H9 (cell line): ENCODE data around the gene OR2M5. TPM values are rescaled to one million over a fixed set of nuclear protein-coding genes. Genes with fewer than 3 reads are reported as not detected.

Experiments used
- DNase-seq: peaks from one replicate; pipeline ENCODE4 v3.0.0-alpha.2; 2017
- H2AFZ ChIP-seq: one replicate; pipeline ENCODE4 v1.6.1; 2013; ENCODE audit warnings: mild to moderate bottlenecking, low read length, control low read depth, moderate library complexity
- H2AK5ac ChIP-seq: 2 replicates; pipeline ENCODE4 v1.6.1; 2013; ENCODE audit warnings: low read length, control low read depth, mixed read lengths; ENCODE audit not compliant: insufficient read length
- H2BK120ac ChIP-seq: one replicate; pipeline ENCODE4 v1.6.1; 2013; ENCODE audit warnings: low read depth, mild to moderate bottlenecking, low read length, control low read depth, inconsistent platforms; ENCODE audit not compliant: poor library complexity, severe bottlenecking
- H2BK12ac ChIP-seq: 2 replicates; pipeline ENCODE4 v1.6.1; 2013; ENCODE audit warnings: low read length, control low read depth, mixed read lengths, low read depth; ENCODE audit not compliant: insufficient read length
- H2BK15ac ChIP-seq: 2 replicates; pipeline ENCODE4 v1.6.1; 2013; ENCODE audit warnings: low read depth, low read length, control low read depth
- H2BK20ac ChIP-seq: one replicate; pipeline ENCODE4 v1.6.1; 2013; ENCODE audit warnings: low read depth, mild to moderate bottlenecking, low read length, control low read depth, inconsistent platforms; ENCODE audit not compliant: poor library complexity, severe bottlenecking
- H2BK5ac ChIP-seq: 2 replicates; pipeline ENCODE4 v1.6.1; 2013; ENCODE audit warnings: low read length, control low read depth, mixed read lengths; ENCODE audit not compliant: insufficient read length
- H3K14ac ChIP-seq: 2 replicates; pipeline ENCODE4 v1.6.1; 2013; ENCODE audit warnings: low read length, control low read depth; ENCODE audit not compliant: insufficient read depth
- H3K18ac ChIP-seq: 2 replicates; pipeline ENCODE4 v1.6.1; 2013; ENCODE audit warnings: low read depth, mild to moderate bottlenecking, mixed read lengths, low read length, control low read depth; ENCODE audit not compliant: insufficient read length
- H3K23ac ChIP-seq: 2 replicates; pipeline ENCODE4 v1.6.1; 2013; ENCODE audit warnings: low read length, control low read depth, mixed read lengths, low read depth; ENCODE audit not compliant: insufficient read length
- H3K23me2 ChIP-seq: 2 replicates; pipeline ENCODE4 v1.6.1; 2013; ENCODE audit warnings: low read depth, mild to moderate bottlenecking, mixed read lengths, low read length, control low read depth; ENCODE audit not compliant: insufficient read length, poor library complexity, severe bottlenecking
- H3K27ac ChIP-seq: 2 replicates; pipeline ENCODE4 v1.5.1; 2013; ENCODE audit warnings: low read length, control low read depth, mixed read lengths, low read depth; ENCODE audit not compliant: insufficient read length
- H3K27me3 ChIP-seq: 2 replicates; pipeline ENCODE4 v1.6.1; 2013; ENCODE audit warnings: low read length, control low read depth, inconsistent platforms; ENCODE audit not compliant: insufficient read depth
- H3K4ac ChIP-seq: 2 replicates; pipeline ENCODE4 v1.6.1; 2013; ENCODE audit warnings: low read depth, mild to moderate bottlenecking, control low read depth, inconsistent platforms, low read length, moderate library complexity
- H3K4me1 ChIP-seq: 2 replicates; pipeline ENCODE4 v1.6.1; 2013; ENCODE audit warnings: low read length, control low read depth, inconsistent platforms; ENCODE audit not compliant: insufficient read depth
- H3K4me2 ChIP-seq: 2 replicates; pipeline ENCODE4 v1.6.1; 2013; ENCODE audit warnings: low read length, control low read depth, mixed read lengths; ENCODE audit not compliant: insufficient read length, insufficient read depth
- H3K56ac ChIP-seq: 2 replicates; pipeline ENCODE4 v1.6.1; 2013; ENCODE audit warnings: low read depth, mild to moderate bottlenecking, mixed read lengths, low read length, control low read depth; ENCODE audit not compliant: insufficient read length
- H3K79me1 ChIP-seq: 2 replicates; pipeline ENCODE4 v1.6.1; 2013; ENCODE audit warnings: low read depth, mild to moderate bottlenecking, moderate library complexity, low read length, control low read depth, inconsistent platforms; ENCODE audit not compliant: insufficient read depth, poor library complexity, severe bottlenecking
- H3K79me2 ChIP-seq: 2 replicates; pipeline ENCODE4 v1.6.1; 2013; ENCODE audit warnings: low read length, control low read depth, inconsistent platforms; ENCODE audit not compliant: insufficient read depth
- H3K9ac ChIP-seq: 2 replicates; pipeline ENCODE4 v1.6.1; 2013; ENCODE audit warnings: low read length, control low read depth, mixed read lengths; ENCODE audit not compliant: insufficient read length; ENCODE audit errors: extremely low read depth
- H3K9me3 ChIP-seq: one replicate; pipeline ENCODE4 v1.6.1; 2013; ENCODE audit warnings: low read depth, low read length, inconsistent platforms; ENCODE audit not compliant: control insufficient read depth
- H3T11ph ChIP-seq: one replicate; pipeline ENCODE4 v1.6.1; 2013; ENCODE audit warnings: mild to moderate bottlenecking, low read length, control low read depth, inconsistent platforms
- H4K20me1 ChIP-seq: one replicate; pipeline ENCODE4 v1.6.1; 2013; ENCODE audit not compliant: control insufficient read depth, insufficient read length, insufficient read depth
- H4K5ac ChIP-seq: 2 replicates; pipeline ENCODE4 v1.6.1; 2013; ENCODE audit warnings: low read depth, mild to moderate bottlenecking, mixed read lengths, low read length, control low read depth; ENCODE audit not compliant: insufficient read length
- H4K8ac ChIP-seq: replicated peaks from 2 replicates; pipeline ENCODE4 v1.6.1; 2013; ENCODE audit warnings: low read length, control low read depth, mixed read lengths, low read depth; ENCODE audit not compliant: insufficient read length
- H4K91ac ChIP-seq: 2 replicates; pipeline ENCODE4 v1.6.1; 2013; ENCODE audit warnings: low read depth, mild to moderate bottlenecking, moderate library complexity, mixed read lengths, low read length, control low read depth; ENCODE audit not compliant: insufficient read length
- H3K27ac Mint-ChIP-seq, 3 experiments: 2 replicates in 2 of 3; 3 replicates in 1 of 3; pipeline ENCODE4 v1.8.0; 2020 to 2021; ENCODE audit warnings: mixed read lengths in 3 of 3, mild to moderate bottlenecking in 1 of 3, moderate library complexity in 1 of 3
- H3K27me3 Mint-ChIP-seq: 2 replicates; pipeline ENCODE4 v1.8.0; 2021; ENCODE audit warnings: low read depth, mild to moderate bottlenecking, moderate library complexity, mixed read lengths
- H3K36me3 Mint-ChIP-seq, 3 experiments: 2 replicates in 2 of 3; 3 replicates in 1 of 3; pipeline ENCODE4 v1.8.0; 2020 to 2021; ENCODE audit warnings: low read depth in 3 of 3, mixed read lengths in 3 of 3; ENCODE audit not compliant: insufficient read depth in 1 of 3
- H3K4me1 Mint-ChIP-seq, 2 experiments: 2 replicates each; pipeline ENCODE4 v1.8.0; 2020; ENCODE audit warnings: mixed read lengths in 2 of 2
- H3K4me3 Mint-ChIP-seq, 2 experiments: 2 replicates in 1 of 2; 3 replicates in 1 of 2; pipeline ENCODE4 v1.8.0; 2020 to 2021; ENCODE audit warnings: mild to moderate bottlenecking in 2 of 2, mixed read lengths in 2 of 2, moderate library complexity in 1 of 2
- H3K9me3 Mint-ChIP-seq, 2 experiments: 2 replicates in 1 of 2; 3 replicates in 1 of 2; pipeline ENCODE4 v1.8.0; 2020; ENCODE audit warnings: mild to moderate bottlenecking in 2 of 2, mixed read lengths in 2 of 2, moderate library complexity in 1 of 2
- WGBS: extraction: QIAGEN DNeasy Blood & Tissue Kit; methylation state at CpG from one replicate; pipeline ENCODE4 v1.1.7; 2013; ENCODE audit warnings: missing lambda C conversion rate, low lambda C conversion rate, mixed read lengths; ENCODE audit not compliant: insufficient read length; ENCODE audit errors: extremely low coverage; 5-methylcytosine and 5-hydroxymethylcytosine counted together
- total RNA-seq: library from RNA; stranded (reverse); gene quantifications from 2 replicates; pipeline ENCODE4 v1.2.1, GENCODE V29; 2021
- TF ChIP-seq, protein P1 (sequence below): fragments of 200-600 bp; sonication (generic); conservative IDR thresholded peaks from 3 replicates; pipeline ENCODE4 v1.8.0; 2021; ENCODE audit warnings: antibody characterized with exemption, mild to moderate bottlenecking

Gene OR2M5
- total RNA-seq, 1 experiment from 2014 or later: not detected

DNA sequence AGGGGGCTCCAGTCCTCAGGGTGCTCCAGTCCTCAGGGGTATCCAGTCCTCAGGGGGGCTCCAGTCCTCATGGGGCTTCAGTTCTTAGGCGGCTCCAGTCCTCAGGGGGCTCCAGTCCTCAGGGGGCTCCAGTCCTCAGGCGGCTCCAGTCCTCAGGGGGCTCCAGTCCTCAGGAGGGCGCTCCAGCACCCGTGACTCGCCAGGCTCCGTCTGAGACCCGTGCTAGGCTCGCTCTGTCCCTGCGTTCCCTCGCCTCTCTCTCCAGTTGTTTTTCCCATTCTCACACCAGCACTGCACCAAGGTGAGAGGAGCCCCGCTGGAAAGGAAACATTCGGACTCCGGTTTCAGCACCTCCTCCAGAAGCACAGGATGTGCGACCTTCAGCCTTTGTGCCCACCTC, 20.2 kb downstream of the OR2M5 start:
- Histone ChIP-seq H4K8ac (no peak overlapping the region), H2AFZ (no peak overlapping the region), H2BK120ac (no peak overlapping the region), H3K27me3 (no peaks in the 10 kb centered on the region), H3K9me3 (peaks cover 26% of the 10 kb centered on the region), H4K20me1 (no peaks in the 10 kb centered on the region), H3K4me1 (no peaks in the 10 kb centered on the region), H3K4ac (no peak overlapping the region), H2AK5ac (no peak overlapping the region), H3K9ac (no peak overlapping the region), H3K23ac (no peak overlapping the region), H2BK15ac (no peak overlapping the region), H3K79me1 (no peaks in the 10 kb centered on the region), H2BK5ac (no peak overlapping the region), H3K27ac (no peak overlapping the region), H3K4me2 (no peak overlapping the region), H3K14ac (no peak overlapping the region), H3K23me2 (no peaks in the 10 kb centered on the region), H4K91ac (no peak overlapping the region), H2BK20ac (no peak overlapping the region), H3T11ph (no peak overlapping the region), H4K5ac (no peak overlapping the region), H3K79me2 (no peaks in the 10 kb centered on the region), H3K56ac (no peak overlapping the region), H2BK12ac (no peak overlapping the region), H3K18ac (no peak overlapping the region)
- TF ChIP-seq, protein P1, sequence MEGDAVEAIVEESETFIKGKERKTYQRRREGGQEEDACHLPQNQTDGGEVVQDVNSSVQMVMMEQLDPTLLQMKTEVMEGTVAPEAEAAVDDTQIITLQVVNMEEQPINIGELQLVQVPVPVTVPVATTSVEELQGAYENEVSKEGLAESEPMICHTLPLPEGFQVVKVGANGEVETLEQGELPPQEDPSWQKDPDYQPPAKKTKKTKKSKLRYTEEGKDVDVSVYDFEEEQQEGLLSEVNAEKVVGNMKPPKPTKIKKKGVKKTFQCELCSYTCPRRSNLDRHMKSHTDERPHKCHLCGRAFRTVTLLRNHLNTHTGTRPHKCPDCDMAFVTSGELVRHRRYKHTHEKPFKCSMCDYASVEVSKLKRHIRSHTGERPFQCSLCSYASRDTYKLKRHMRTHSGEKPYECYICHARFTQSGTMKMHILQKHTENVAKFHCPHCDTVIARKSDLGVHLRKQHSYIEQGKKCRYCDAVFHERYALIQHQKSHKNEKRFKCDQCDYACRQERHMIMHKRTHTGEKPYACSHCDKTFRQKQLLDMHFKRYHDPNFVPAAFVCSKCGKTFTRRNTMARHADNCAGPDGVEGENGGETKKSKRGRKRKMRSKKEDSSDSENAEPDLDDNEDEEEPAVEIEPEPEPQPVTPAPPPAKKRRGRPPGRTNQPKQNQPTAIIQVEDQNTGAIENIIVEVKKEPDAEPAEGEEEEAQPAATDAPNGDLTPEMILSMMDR: no peak
- no peak for DNase-seq
- no CpG with 5 or more reads among the region's 14 CpGs for WGBS
- H3K27me3 Mint-ChIP-seq: no peaks in the 10 kb centered on the region
- peaks cover 37 to 42% of the 10 kb centered on the region in 2 experiments for H3K9me3 Mint-ChIP-seq
- peaks cover 0 to 13% (median 5%) of the 10 kb centered on the region in 3 experiments; a peak in 4 of 7 replicates for H3K36me3 Mint-ChIP-seq
- no peaks in the 10 kb centered on the region for H3K4me1 Mint-ChIP-seq
- no peak overlapping the region for H3K27ac Mint-ChIP-seq
- H3K4me3 Mint-ChIP-seq: no peak overlapping the region
